HEK293 (cell line): ENCODE data around the gene ZNF174.
A peak's percentile ranks its signal among the peaks of the same experiment; 100 is the strongest.

Experiments
- CTCF ChIA-PET: fragments of 350-600 bp; formaldehyde crosslinking; extraction: SDS; loops from one replicate; lab custom pipeline; 2021; ENCODE audit warnings: antibody characterized with exemption; lab: Yijun Ruan, JAX
- POLR2A ChIA-PET: fragments of 300-600 bp; formaldehyde crosslinking; extraction: SDS; loops from one replicate; lab custom pipeline; 2020; ENCODE audit warnings: antibody characterized with exemption, inconsistent platforms; lab: Yijun Ruan, JAX
- H3K27ac ChIP-seq: fragments of 200-500 bp; sonication (Bioruptor generic); 2 replicates; pipeline ENCODE4 v1.5.1; 2014; ENCODE audit warnings: low read depth, low read length, control low read depth, inconsistent platforms; ENCODE audit errors: extremely low read depth
- H3K36me3 ChIP-seq, 2 experiments: fragments of 200-500 bp in 1 of 2; sonication (Bioruptor generic) in 1 of 2; 1 replicate in 1 of 2; 2 replicates in 1 of 2; pipeline ENCODE4 v1.5.1; 2014 to 2017; ENCODE audit warnings: inconsistent platforms in 2 of 2, low read length in 2 of 2; ENCODE audit not compliant: control insufficient read depth in 2 of 2, insufficient read depth in 1 of 2
- H3K4me1 ChIP-seq: fragments of 200-500 bp; sonication (Bioruptor generic); 2 replicates; pipeline ENCODE4 v1.5.1; 2014; ENCODE audit warnings: mild to moderate bottlenecking, low read length, inconsistent platforms; ENCODE audit not compliant: control insufficient read depth, insufficient read depth
- H3K4me3 ChIP-seq: 2 replicates; pipeline ENCODE4 v1.5.1; 2011; ENCODE audit warnings: low read depth, mild to moderate bottlenecking, control low read depth, low read length, moderate library complexity
- H3K9me3 ChIP-seq: fragments of 200-500 bp; sonication (Bioruptor generic); 2 replicates; pipeline ENCODE4 v1.5.1; 2014; ENCODE audit warnings: low read depth, low read length, inconsistent platforms; ENCODE audit not compliant: control insufficient read depth, insufficient read depth
- ATF2 ChIP-seq: fragments of 450-650 bp; formaldehyde crosslinking; IDR thresholded peaks from 2 replicates; pipeline ENCODE4 v1.5.1; 2016; ENCODE audit warnings: missing biosample characterization, missing genetic modification characterization, low read depth
- EGR2 ChIP-seq: fragments of 450-650 bp; formaldehyde crosslinking; IDR thresholded peaks from 2 replicates; pipeline ENCODE4 v1.5.1; 2016; ENCODE audit warnings: low read depth, missing biosample characterization, missing genetic modification characterization
- GFI1B ChIP-seq: fragments of 450-650 bp; formaldehyde crosslinking; IDR thresholded peaks from 2 replicates; pipeline ENCODE4 v1.5.1; 2016; ENCODE audit warnings: missing biosample characterization, missing genetic modification characterization
- HIC1 ChIP-seq: fragments of 450-650 bp; formaldehyde crosslinking; IDR thresholded peaks from 2 replicates; pipeline ENCODE4 v1.5.1; 2016; ENCODE audit warnings: missing biosample characterization, missing genetic modification characterization
- KLF17 ChIP-seq: fragments of 450-650 bp; formaldehyde crosslinking; IDR thresholded peaks from 2 replicates; pipeline ENCODE4 v1.5.1; 2016; ENCODE audit warnings: missing biosample characterization, missing genetic modification characterization
- SCRT2 ChIP-seq: fragments of 450-650 bp; formaldehyde crosslinking; IDR thresholded peaks from 2 replicates; pipeline ENCODE4 v1.5.1; 2016; ENCODE audit warnings: missing biosample characterization, missing genetic modification characterization
- SETDB1 ChIP-seq: IDR thresholded peaks from one replicate; pipeline ENCODE4 v1.6.1; 2017; ENCODE audit warnings: mild to moderate bottlenecking, low read length, moderate library complexity, mixed read lengths; ENCODE audit not compliant: insufficient read length
- WT1 ChIP-seq: fragments of 450-650 bp; formaldehyde crosslinking; IDR thresholded peaks from 2 replicates; pipeline ENCODE4 v1.5.1; 2016; ENCODE audit warnings: missing biosample characterization, missing genetic modification characterization
- ZBTB21 ChIP-seq: fragments of 450-650 bp; formaldehyde crosslinking; IDR thresholded peaks from 2 replicates; pipeline ENCODE4 v1.5.1; 2017; ENCODE audit warnings: missing biosample characterization, missing genetic modification characterization
- ZBTB48 ChIP-seq: fragments of 450-650 bp; formaldehyde crosslinking; IDR thresholded peaks from 2 replicates; pipeline ENCODE4 v1.5.1; 2016; ENCODE audit warnings: missing biosample characterization, missing genetic modification characterization
- ZNF10 ChIP-seq: fragments of 450-650 bp; formaldehyde crosslinking; IDR thresholded peaks from 2 replicates; pipeline ENCODE4 v1.5.1; 2017; ENCODE audit warnings: missing biosample characterization, missing genetic modification characterization
- ZNF157 ChIP-seq: fragments of 450-650 bp; formaldehyde crosslinking; IDR thresholded peaks from 2 replicates; pipeline ENCODE4 v1.5.1; 2016; ENCODE audit warnings: missing biosample characterization, missing genetic modification characterization
- ZNF223 ChIP-seq: fragments of 450-650 bp; formaldehyde crosslinking; IDR thresholded peaks from 2 replicates; pipeline ENCODE4 v1.5.1; 2016; ENCODE audit warnings: missing biosample characterization, missing genetic modification characterization
- ZNF239 ChIP-seq: fragments of 450-650 bp; formaldehyde crosslinking; IDR thresholded peaks from 2 replicates; pipeline ENCODE4 v1.5.1; 2016; ENCODE audit warnings: missing biosample characterization, missing genetic modification characterization
- ZNF324 ChIP-seq: fragments of 450-650 bp; formaldehyde crosslinking; IDR thresholded peaks from 2 replicates; pipeline ENCODE4 v1.5.1; 2016; ENCODE audit warnings: missing biosample characterization, missing genetic modification characterization
- ZNF549 ChIP-seq: fragments of 450-650 bp; IDR thresholded peaks from 2 replicates; pipeline ENCODE4 v1.5.1; 2018; ENCODE audit warnings: missing biosample characterization, missing genetic modification characterization, mild to moderate bottlenecking, inconsistent platforms, moderate library complexity
- ZNF664 ChIP-seq: fragments of 450-650 bp; formaldehyde crosslinking; IDR thresholded peaks from 2 replicates; pipeline ENCODE4 v1.5.1; 2016; ENCODE audit warnings: missing biosample characterization, missing genetic modification characterization
- ZNF747 ChIP-seq: fragments of 450-650 bp; formaldehyde crosslinking; IDR thresholded peaks from 2 replicates; pipeline ENCODE4 v1.5.1; 2016; ENCODE audit warnings: missing biosample characterization, missing genetic modification characterization
- ZNF792 ChIP-seq: fragments of 450-650 bp; formaldehyde crosslinking; IDR thresholded peaks from 2 replicates; pipeline ENCODE4 v1.5.1; 2016; ENCODE audit warnings: missing biosample characterization, missing genetic modification characterization
- ZNF837 ChIP-seq: fragments of 450-650 bp; formaldehyde crosslinking; IDR thresholded peaks from 2 replicates; pipeline ENCODE4 v1.5.1; 2016; ENCODE audit warnings: missing biosample characterization, missing genetic modification characterization
- ZXDB ChIP-seq: fragments of 450-650 bp; formaldehyde crosslinking; IDR thresholded peaks from 2 replicates; pipeline ENCODE4 v1.5.1; 2016; ENCODE audit warnings: missing biosample characterization, missing genetic modification characterization

The ZNF174 gene

GRCh38 chr16:3434373-3434772, 33.4 kb downstream of the ZNF174 start:
- POLR2A ChIA-PET: no interaction called here
- Histone ChIP-seq H3K27ac (no peak overlapping the region), H3K4me3 (no peak overlapping the region), H3K36me3 (peaks cover 5 to 37% of the 10 kb centered on the region in 2 experiments; a peak in 2 of 3 replicates), H3K9me3 (no peaks in the 10 kb centered on the region)
- TF ChIP-seq ZNF10 (tag by site-specific recombination) (no peak), KLF17 (no peak), GFI1B (tag by site-specific recombination) (no peak), ZBTB48 (tag by site-specific recombination) (no peak), ZNF664 (tag by site-specific recombination) (no peak), ZNF324 (tag by site-specific recombination) (no peak), ZNF223 (tag by site-specific recombination) (no peak), ZNF792 (tag by site-specific recombination) (no peak), ATF2 (tag by site-specific recombination) (no peak), ZXDB (tag by site-specific recombination) (no peak), ZNF549 (tag by site-specific recombination) (no peak), ZNF837 (tag by site-specific recombination) (no peak), ZBTB21 (tag by site-specific recombination) (no peak), WT1 (tag by site-specific recombination) (no peak), ZNF157 (tag by site-specific recombination) (no peak), ZNF747 (no peak), SCRT2 (no peak), HIC1 (tag by site-specific recombination) (no peak), ZNF239 (no peak)
- TF ChIP-seq, all 188 proteins: peak for 0
- H3K4me1 ChIP-seq: no peaks in the 10 kb centered on the region
- CTCF ChIA-PET: no interaction called here

- no peaks in the 10 kb centered on the region for H3K9me3 ChIP-seq
- H3K4me3 ChIP-seq: no peak overlapping the region
- CTCF ChIA-PET: interaction anchor here (0.6 kb wide), 1 partner anchor 100 kb away, joined by 3 read pairs; no protein-coding TSS in a partner anchor
- peaks cover 8 to 38% of the 10 kb centered on the region in 2 experiments; a peak in 2 of 3 replicates for H3K36me3 ChIP-seq
- TF ChIP-seq EGR2: no peak
- TF ChIP-seq SETDB1: peak; percentile 79
- no peak overlapping the region for H3K27ac ChIP-seq
- H3K4me1 ChIP-seq: no peaks in the 10 kb centered on the region
- POLR2A ChIA-PET: no interaction called here
Observed at GRCh38 chr16:3439637-3440036, 38.6 kb downstream of the ZNF174 start.
